ENCODE results near the gene SSNA1. TPM values are rescaled to one million over a fixed set of nuclear protein-coding genes. Genes with fewer than 3 reads are reported as not detected.

The SSNA1 gene
- total RNA-seq, 2 donors from 2014 or later, result 78.3 to 91.4 TPM

DNA sequence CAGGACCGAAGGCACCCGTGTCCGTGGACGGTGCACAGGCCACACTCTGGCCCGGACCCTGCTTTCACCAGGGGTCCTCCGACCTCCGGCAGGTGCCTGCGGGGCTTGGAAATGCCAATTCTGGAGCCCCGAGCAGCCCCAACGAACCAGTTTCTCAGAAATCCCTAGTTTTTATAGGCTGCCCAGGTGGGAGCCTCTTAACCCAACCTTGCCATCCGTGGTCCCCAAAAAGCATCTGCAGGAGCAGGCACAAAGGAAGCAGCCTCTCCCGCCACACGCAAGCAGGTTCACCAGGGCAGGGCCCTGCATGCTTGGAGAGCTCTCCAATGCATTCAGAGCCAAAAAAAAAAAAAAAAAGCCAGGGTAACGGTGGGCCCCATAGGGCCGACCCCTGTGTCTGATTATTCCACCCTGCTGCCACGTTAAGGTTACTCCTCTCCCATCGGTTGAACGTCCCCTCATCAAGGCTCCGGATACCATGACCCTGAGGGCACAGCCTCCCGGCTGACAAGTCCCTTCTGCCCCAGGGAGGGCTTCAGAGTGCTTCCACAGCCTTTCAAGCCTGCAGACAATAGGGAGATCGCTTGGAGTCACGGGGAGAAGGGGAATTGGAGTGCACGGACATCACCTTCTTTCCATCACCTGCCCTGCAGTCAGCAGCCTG lies 12.9 kb downstream of the SSNA1 start:
- Mint-ChIP-seq H3K9me3 (no peaks in the 10 kb centered on the region), H3K27me3 (no peaks in the 10 kb centered on the region), H3K4me1 (ENCODE audit: low read depth in 2 of 2) (peaks cover 22 to 24% of the 10 kb centered on the region in 2 donors), H3K36me3 (peaks cover under 1% of the 10 kb centered on the region), H3K27ac (peak overlapping the region; percentile 77 to 78), H3K4me3 (peak overlapping the region; percentile 80)
- DNase-seq (ENCODE audit: low spot score) (no peak), ATAC-seq (no peak)

- peaks cover 37 to 38% of the 10 kb centered on the region in 2 donors for H3K4me1 Mint-ChIP-seq (ENCODE audit: low read depth in 2 of 2)
- H3K4me3 Mint-ChIP-seq, result no peak overlapping the region
- H3K9me3 Mint-ChIP-seq, result no peaks in the 10 kb centered on the region
- DNase-seq (ENCODE audit: low spot score), result no peak
- peaks cover 14% of the 10 kb centered on the region for H3K36me3 Mint-ChIP-seq
- H3K27ac Mint-ChIP-seq, result no peak overlapping the region
- ATAC-seq, result no peak
- no peaks in the 10 kb centered on the region for H3K27me3 Mint-ChIP-seq
Observed at GRCh38 chr9:137202966-137203365, 14.5 kb downstream of the SSNA1 start.

DNA sequence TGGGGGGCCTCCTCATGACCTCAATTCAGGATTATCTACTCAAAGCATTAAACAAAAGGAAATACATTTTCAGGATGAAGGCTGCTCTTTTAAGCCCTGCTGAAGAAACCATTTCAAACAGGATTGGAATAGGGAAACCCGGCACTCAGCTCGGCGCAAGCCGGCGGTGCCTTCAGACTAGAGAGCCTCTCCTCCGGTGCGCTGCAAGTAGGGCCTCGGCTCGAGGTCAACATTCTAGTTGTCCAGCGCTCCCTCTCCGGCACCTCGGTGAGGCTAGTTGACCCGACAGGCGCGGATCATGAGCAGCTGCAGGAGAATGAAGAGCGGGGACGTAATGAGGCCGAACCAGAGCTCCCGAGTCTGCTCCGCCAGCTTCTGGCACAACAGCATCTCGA lies 16.3 kb downstream of the SSNA1 start:
- Mint-ChIP-seq H3K9me3 (no peaks in the 10 kb centered on the region), H3K27ac (peak overlapping the region; percentile 90 to 93), H3K27me3 (no peaks in the 10 kb centered on the region), H3K36me3 (peaks cover 14% of the 10 kb centered on the region), H3K4me1 (ENCODE audit: low read depth in 2 of 2) (peaks cover 38 to 41% of the 10 kb centered on the region in 2 donors), H3K4me3 (peak overlapping the region; percentile 95)
- ATAC-seq (no peak), DNase-seq (ENCODE audit: low spot score) (no peak)

DNA sequence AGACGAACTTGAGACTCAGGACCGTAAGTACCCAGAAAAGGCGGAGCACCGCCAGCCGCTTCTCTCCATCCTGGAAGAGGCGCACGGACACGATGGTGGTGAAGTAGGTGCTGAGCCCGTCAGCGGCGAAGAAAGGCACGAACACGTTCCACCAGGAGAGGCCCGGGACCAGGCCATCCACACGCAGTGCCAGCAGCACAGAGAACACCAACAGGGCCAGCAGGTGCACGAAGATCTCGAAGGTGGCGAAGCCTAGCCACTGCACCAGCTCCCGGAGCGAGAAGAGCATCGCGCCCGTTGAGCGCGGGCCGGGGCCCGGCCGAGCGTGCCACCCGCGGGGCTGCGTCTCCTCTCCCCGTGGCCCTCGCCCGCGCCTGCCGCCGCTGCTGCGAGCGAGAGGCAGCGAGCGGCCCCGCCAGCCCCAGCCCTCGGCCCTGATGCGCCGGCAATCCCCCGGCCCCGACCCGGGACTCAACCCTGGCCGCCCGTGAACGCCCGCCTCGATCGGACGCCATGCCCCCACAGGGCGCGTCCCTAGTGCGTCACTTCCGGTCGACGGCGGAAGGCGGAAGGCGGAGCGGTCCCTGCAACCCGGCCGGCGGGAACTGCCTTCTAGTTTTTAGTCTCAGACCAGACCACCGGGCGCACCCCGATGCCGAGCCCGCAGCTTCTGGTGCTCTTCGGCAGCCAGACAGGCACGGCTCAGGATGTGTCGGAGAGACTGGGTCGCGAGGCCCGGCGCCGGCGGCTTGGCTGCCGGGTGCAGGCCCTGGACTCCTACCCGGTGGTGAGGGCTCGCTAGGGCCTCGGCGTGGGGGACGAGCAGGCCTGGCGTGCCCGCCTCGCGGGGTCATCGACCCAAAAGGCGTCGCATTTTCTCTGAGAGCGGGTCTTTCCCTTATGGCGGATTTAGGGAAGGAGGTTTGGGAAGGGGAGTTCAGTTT lies 16.9 kb downstream of the SSNA1 start, which contains the start of the genes NDOR1 and TMEM203:
Gene NDOR1 (plus strand): TSS at position 575 of the 944 bp plus-strand sequence. CDS start 78 bp downstream, at position 653.
Gene TMEM203 (minus strand): TSS at position 523 of the 944 bp plus-strand sequence. CDS start 234 bp downstream, at position 289.
- DNase-seq (ENCODE audit: low spot score), result peak; percentile 95
- H3K4me1 Mint-ChIP-seq (ENCODE audit: low read depth in 2 of 2), result peaks cover 38 to 41% of the 10 kb centered on the region in 2 donors
- H3K4me3 Mint-ChIP-seq, result peak within 1 kb of the TSS; percentile 95

DNA sequence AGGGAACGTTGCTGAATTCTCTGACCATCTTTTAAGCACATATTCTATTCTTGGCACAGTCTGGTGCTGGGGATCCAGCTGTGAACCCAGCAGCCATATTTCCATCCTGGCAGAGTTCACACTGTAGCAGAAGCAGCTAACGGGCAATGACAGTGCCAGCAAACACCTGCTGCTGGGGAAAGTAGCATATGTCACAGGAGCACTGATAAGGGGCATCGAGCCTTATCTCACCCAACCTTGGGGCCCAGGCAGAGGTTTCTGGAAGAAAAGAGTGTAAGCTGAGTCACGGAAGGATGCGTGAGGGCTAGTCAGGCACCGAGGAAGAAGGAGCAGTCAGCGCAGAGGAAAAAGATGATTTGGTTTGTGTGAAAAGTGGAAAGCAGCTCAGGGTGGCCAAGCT lies 18.1 kb downstream of the SSNA1 start:
- Mint-ChIP-seq H3K36me3 (peaks cover 14% of the 10 kb centered on the region), H3K9me3 (no peaks in the 10 kb centered on the region), H3K27me3 (no peaks in the 10 kb centered on the region), H3K4me1 (ENCODE audit: low read depth in 2 of 2) (peaks cover 38 to 46% of the 10 kb centered on the region in 2 donors), H3K4me3 (peak overlapping the region; percentile 95), H3K27ac (peak overlapping the region; percentile 90 to 93)
- ATAC-seq, result no peak
- no peak for DNase-seq (ENCODE audit: low spot score)

More for the DNA sequence above, 16.9 kb downstream of the SSNA1 start, which contains the start of the genes NDOR1 and TMEM203:
- peak; percentile 67 to 72 for ATAC-seq
- H3K36me3 Mint-ChIP-seq, result peaks cover 14% of the 10 kb centered on the region
- H3K27me3 Mint-ChIP-seq, result no peaks in the 10 kb centered on the region
- no peaks in the 10 kb centered on the region for H3K9me3 Mint-ChIP-seq
- H3K27ac Mint-ChIP-seq, result peak within 1 kb of the TSS; percentile 90 to 93

GRCh38 chr9:137211532-137211931 lies 23.1 kb downstream of the SSNA1 start:
- peaks cover 12 to 22% of the 10 kb centered on the region in 2 donors for H3K4me1 Mint-ChIP-seq (ENCODE audit: low read depth in 2 of 2)
- H3K36me3 Mint-ChIP-seq, result peaks cover 12% of the 10 kb centered on the region
- no peak overlapping the region for H3K4me3 Mint-ChIP-seq
- no peaks in the 10 kb centered on the region for H3K27me3 Mint-ChIP-seq
- no peak for ATAC-seq
- no peak overlapping the region for H3K27ac Mint-ChIP-seq
- H3K9me3 Mint-ChIP-seq, result no peaks in the 10 kb centered on the region
- DNase-seq (ENCODE audit: low spot score), result no peak

GRCh38 chr9:137212520-137212919 lies 24.0 kb downstream of the SSNA1 start:
- Mint-ChIP-seq H3K4me3 (no peak overlapping the region), H3K27me3 (no peaks in the 10 kb centered on the region), H3K4me1 (ENCODE audit: low read depth in 2 of 2) (peaks cover 2 to 12% of the 10 kb centered on the region in 2 donors), H3K36me3 (peaks cover 2% of the 10 kb centered on the region), H3K27ac (no peak overlapping the region), H3K9me3 (no peaks in the 10 kb centered on the region)
- no peak for DNase-seq (ENCODE audit: low spot score)
- no peak for ATAC-seq

GRCh38 chr9:137213160-137214060 lies 24.9 kb downstream of the SSNA1 start:
- peaks cover 0 to 9% of the 10 kb centered on the region in 2 donors for H3K4me1 Mint-ChIP-seq (ENCODE audit: low read depth in 2 of 2)
- H3K27ac Mint-ChIP-seq, result no peak overlapping the region
- no peaks in the 10 kb centered on the region for H3K27me3 Mint-ChIP-seq
- no peaks in the 10 kb centered on the region for H3K36me3 Mint-ChIP-seq
- DNase-seq (ENCODE audit: low spot score), result no peak
- no peak for ATAC-seq
- H3K9me3 Mint-ChIP-seq, result no peaks in the 10 kb centered on the region
- H3K4me3 Mint-ChIP-seq, result no peak overlapping the region

DNA sequence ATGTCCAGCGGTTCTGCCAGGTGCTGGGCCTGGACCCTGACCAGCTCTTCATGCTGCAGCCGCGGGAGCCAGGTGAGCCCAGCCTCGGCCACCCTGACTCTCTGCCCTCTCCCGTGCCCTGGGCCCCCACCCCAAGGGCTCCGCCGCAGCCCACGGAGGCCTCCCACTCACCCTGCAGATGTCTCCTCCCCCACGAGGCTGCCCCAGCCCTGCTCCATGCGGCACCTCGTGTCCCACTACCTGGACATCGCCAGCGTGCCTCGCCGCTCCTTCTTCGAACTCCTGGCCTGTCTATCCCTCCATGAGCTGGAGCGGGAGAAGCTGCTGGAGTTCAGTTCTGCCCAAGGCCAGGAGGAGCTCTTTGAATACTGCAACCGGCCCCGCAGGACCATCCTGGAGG lies 26.1 kb downstream of the SSNA1 start:
- peaks cover 0 to 5% of the 10 kb centered on the region in 2 donors for H3K4me1 Mint-ChIP-seq (ENCODE audit: low read depth in 2 of 2)

DNA sequence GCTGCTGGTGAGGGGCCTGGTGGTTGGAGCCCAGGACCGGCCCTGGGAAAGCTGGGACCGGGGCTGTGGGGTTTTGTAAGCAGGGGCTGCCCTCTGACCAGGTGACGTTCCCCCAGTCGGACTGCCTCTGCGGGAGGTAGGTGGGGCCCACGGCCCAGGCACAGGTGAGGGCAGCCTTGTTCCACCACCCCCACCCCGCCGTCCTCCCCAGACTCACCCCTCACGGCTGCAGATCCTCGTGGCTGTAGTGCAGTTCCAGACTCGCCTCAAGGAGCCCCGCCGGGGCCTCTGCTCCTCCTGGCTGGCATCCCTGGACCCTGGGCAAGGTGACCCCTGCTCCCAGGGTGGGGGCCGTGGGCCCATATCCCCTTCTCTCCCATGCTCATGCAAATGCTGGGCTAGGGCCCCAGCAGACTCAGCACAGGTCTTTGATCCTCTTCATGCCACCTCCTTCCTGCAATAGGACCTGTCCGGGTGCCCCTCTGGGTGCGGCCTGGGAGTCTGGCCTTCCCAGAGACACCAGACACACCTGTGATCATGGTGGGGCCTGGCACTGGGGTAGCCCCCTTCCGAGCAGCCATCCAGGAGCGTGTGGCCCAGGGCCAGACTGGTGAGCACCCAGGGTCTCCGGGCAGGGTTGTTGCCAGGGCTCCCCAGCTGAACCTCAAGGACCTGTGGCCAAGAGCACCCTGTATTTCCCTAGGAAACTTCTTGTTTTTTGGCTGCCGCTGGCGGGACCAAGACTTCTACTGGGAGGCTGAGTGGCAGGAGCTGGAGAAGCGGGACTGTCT lies 26.9 kb downstream of the SSNA1 start:
- ATAC-seq (no peak), DNase-seq (ENCODE audit: low spot score) (no peak)
- H3K4me1 Mint-ChIP-seq (ENCODE audit: low read depth in 2 of 2), result peaks cover 0 to 5% of the 10 kb centered on the region in 2 donors
- H3K27ac Mint-ChIP-seq, result no peak overlapping the region
- no peak overlapping the region for H3K4me3 Mint-ChIP-seq
- H3K9me3 Mint-ChIP-seq, result no peaks in the 10 kb centered on the region
- H3K36me3 Mint-ChIP-seq, result no peaks in the 10 kb centered on the region
- no peaks in the 10 kb centered on the region for H3K27me3 Mint-ChIP-seq

More for the DNA sequence above, 26.1 kb downstream of the SSNA1 start:
- Mint-ChIP-seq H3K27me3 (no peaks in the 10 kb centered on the region), H3K4me3 (no peak overlapping the region), H3K27ac (no peak overlapping the region), H3K36me3 (no peaks in the 10 kb centered on the region), H3K9me3 (no peaks in the 10 kb centered on the region)
- DNase-seq (ENCODE audit: low spot score), result no peak
- no peak for ATAC-seq

GRCh38 chr9:137216188-137216965 lies 27.9 kb downstream of the SSNA1 start:
- DNase-seq (ENCODE audit: low spot score), result no peak
- no peak overlapping the region for H3K4me3 Mint-ChIP-seq
- no peaks in the 10 kb centered on the region for H3K36me3 Mint-ChIP-seq
- ATAC-seq, result no peak
- H3K9me3 Mint-ChIP-seq, result no peaks in the 10 kb centered on the region
- H3K27me3 Mint-ChIP-seq, result no peaks in the 10 kb centered on the region
- no peak overlapping the region for H3K27ac Mint-ChIP-seq
- peaks cover 0 to under 1% of the 10 kb centered on the region in 2 donors for H3K4me1 Mint-ChIP-seq (ENCODE audit: low read depth in 2 of 2)

Data from natural killer cell treated with Interleukin-12 subunit alpha and Interleukin-12 subunit beta and Interleukin-15 and Interleukin-18, amount 100 ng/mL, for 72 hours (primary cell).